Spinal cord (tissue), 10 donors: ENCODE results near the gene EPSTI1. TPM values are rescaled to one million over a fixed set of nuclear protein-coding genes. Genes with fewer than 3 reads are reported as not detected.
"Not testable (repeated sequence)": the region's sequence is repeated elsewhere in the genome, so short reads cannot be mapped to it uniquely, and the experiment has no call there.

Experiments used
- DNase-seq, 6 donors: peaks; one replicate each; pipeline versions ENCODE4 v3.0.0 to v3.0.0-alpha.2; 2013 to 2015; ENCODE audit warnings: low spot score in 6 of 6, low read depth in 4 of 6
- H3K27ac ChIP-seq: one replicate; pipeline ENCODE4 v1.5.1; 2013; ENCODE audit warnings: low read depth, low read length, control low read depth
- H3K27me3 ChIP-seq: one replicate; pipeline ENCODE4 v1.6.1; 2013; ENCODE audit warnings: low read length; ENCODE audit not compliant: control insufficient read depth, insufficient read depth
- H3K36me3 ChIP-seq: one replicate; pipeline ENCODE4 v1.6.1; 2013; ENCODE audit warnings: low read length; ENCODE audit not compliant: control insufficient read depth, insufficient read depth
- H3K4me1 ChIP-seq: one replicate; pipeline ENCODE4 v1.6.1; 2013; ENCODE audit warnings: low read length; ENCODE audit not compliant: control insufficient read depth, insufficient read depth
- H3K4me3 ChIP-seq: one replicate; pipeline ENCODE4 v1.5.1; 2013; ENCODE audit warnings: low read depth, low read length, control low read depth
- H3K9me3 ChIP-seq: one replicate; pipeline ENCODE4 v1.6.1; 2013; ENCODE audit warnings: low read length; ENCODE audit not compliant: control insufficient read depth, insufficient read depth
- WGBS: methylation state at CpG from one replicate; pipeline ENCODE4 v1.1.5; 2013; ENCODE audit warnings: missing lambda C conversion rate; ENCODE audit not compliant: insufficient coverage; 5-methylcytosine and 5-hydroxymethylcytosine counted together
- long read RNA-seq, 4 donors: transcript quantifications; one replicate each; lab custom pipeline, GENCODE V29; 2026
- polyA plus RNA-seq, 2 donors: library from polyadenylated mRNA; unstranded; fragments of 120-200 nt; gene quantifications; one replicate each; pipeline ENCODE4 v1.2.1, GENCODE V29; 2013; ENCODE audit not compliant: insufficient read length in 2 of 2
- total RNA-seq, 2 donors: library from RNA; depleted of rRNA in 1 of 2; stranded (reverse); fragments of 120-200 nt in 1 of 2; fragments of >200 nt in 1 of 2; gene quantifications; one replicate each; pipeline versions ENCODE4 v1.2.3 to v1.2.4, GENCODE V29; 2013 to 2014
- donor health status: healthy.

Gene EPSTI1
- total RNA-seq (10 to 100 TPM in 1 of 2 donors, 1 to 10 TPM in 1; 4.6 to 16.0 TPM), polyA plus RNA-seq (1 to 10 TPM; 3.8 to 4.5 TPM)
- long read RNA-seq, donor 1, partial matches to known transcripts = 0 of 2 reads
- long read RNA-seq, donor 1, other reads (novel, unspliced or antisense) = 0 of 2 reads
- long read RNA-seq, donor 2 = 0 reads
- long read RNA-seq, donor 3 = 0 reads
- long read RNA-seq, donor 4, partial matches to known transcripts = 0 of 1 reads
- long read RNA-seq, donor 4, other reads (novel, unspliced or antisense) = 0 of 1 reads

- DNase-seq = peak in 3 of 6 donors; percentile 44 to 73 (median 52)
- peak within 1 kb of the TSS; percentile 91 for H3K27ac ChIP-seq
- H3K4me3 ChIP-seq = peak within 1 kb of the TSS; percentile 86
- H3K9me3 ChIP-seq = no peaks in the 10 kb centered on the region
- peaks cover 11% of the 10 kb centered on the region for H3K4me1 ChIP-seq
- H3K27me3 ChIP-seq = peaks cover 6% of the 10 kb centered on the region
- H3K36me3 ChIP-seq = no peaks in the 10 kb centered on the region
- WGBS = 2% methylated on average over 37 of the region's 45 CpGs
Observed at GRCh38 chr13:42991898-42992763, at the start of gene EPSTI1. TSS of gene EPSTI1 (minus strand) at chr13:42992241. CDS start at chr13:42992165, 76 bp downstream.

- Histone ChIP-seq H3K4me1 (peaks cover 6% of the 10 kb centered on the region), H3K4me3 (no peak overlapping the region), H3K27ac (no peak overlapping the region), H3K36me3 (peaks cover 6% of the 10 kb centered on the region), H3K9me3 (no peaks in the 10 kb centered on the region), H3K27me3 (no peaks in the 10 kb centered on the region)
- no CpG with 5 or more reads among the region's 1 CpG for WGBS
- no peak for DNase-seq
Observed at GRCh38 chr13:43041369-43041921, 49.4 kb upstream of the EPSTI1 start.

GRCh38 chr13:43040581-43041368 lies 48.7 kb upstream of the EPSTI1 start:
- WGBS = 94% methylated on average over 5 of the region's 13 CpGs
- not testable (repeated sequence) for H3K4me3 ChIP-seq, H3K9me3 ChIP-seq, H3K27me3 ChIP-seq, H3K36me3 ChIP-seq, H3K27ac ChIP-seq, DNase-seq
- peaks cover 12% of the 10 kb centered on the region for H3K4me1 ChIP-seq

- no peak overlapping the region for H3K4me3 ChIP-seq
- DNase-seq = no peak
- H3K4me1 ChIP-seq = peaks cover 12% of the 10 kb centered on the region
- no peak overlapping the region for H3K27ac ChIP-seq
- WGBS = 100% methylated on average over 1 of the region's 2 CpGs
- no peaks in the 10 kb centered on the region for H3K9me3 ChIP-seq
- H3K27me3 ChIP-seq = no peaks in the 10 kb centered on the region
- H3K36me3 ChIP-seq = peaks cover 6% of the 10 kb centered on the region
Observed at GRCh38 chr13:43039966-43040365, 47.9 kb upstream of the EPSTI1 start.

- H3K4me1 ChIP-seq = peaks cover 12% of the 10 kb centered on the region
- peak overlapping the region; percentile 67 for H3K27ac ChIP-seq
- no peak overlapping the region for H3K4me3 ChIP-seq
- H3K36me3 ChIP-seq = peaks cover 6% of the 10 kb centered on the region
- no peaks in the 10 kb centered on the region for H3K9me3 ChIP-seq
- 54% methylated on average over 12 of the region's 14 CpGs for WGBS
- no peaks in the 10 kb centered on the region for H3K27me3 ChIP-seq
- peak in 5 of 6 donors; percentile 12 to 73 (median 31) for DNase-seq
Observed at GRCh38 chr13:43036351-43037250, 44.6 kb upstream of the EPSTI1 start.

- Histone ChIP-seq H3K4me1 (peaks cover 12% of the 10 kb centered on the region), H3K36me3 (peaks cover 6% of the 10 kb centered on the region), H3K4me3 (no peak overlapping the region), H3K27ac (no peak overlapping the region), H3K9me3 (no peaks in the 10 kb centered on the region), H3K27me3 (no peaks in the 10 kb centered on the region)
- WGBS = no CpG with 5 or more reads among the region's 3 CpGs
- DNase-seq = no peak
Observed at GRCh38 chr13:43033038-43033437, 41.0 kb upstream of the EPSTI1 start.

- WGBS = 100% methylated on average over 4 of the region's 4 CpGs
- no peak overlapping the region for H3K4me3 ChIP-seq
- H3K36me3 ChIP-seq = peaks cover 4% of the 10 kb centered on the region
- H3K27me3 ChIP-seq = no peaks in the 10 kb centered on the region
- peaks cover 10% of the 10 kb centered on the region for H3K4me1 ChIP-seq
- H3K27ac ChIP-seq = no peak overlapping the region
- no peaks in the 10 kb centered on the region for H3K9me3 ChIP-seq
- no peak for DNase-seq
Observed at GRCh38 chr13:43031881-43032280, 39.8 kb upstream of the EPSTI1 start.

- Histone ChIP-seq H3K4me3 (no peak overlapping the region), H3K36me3 (no peaks in the 10 kb centered on the region), H3K4me1 (peaks cover 2% of the 10 kb centered on the region), H3K9me3 (no peaks in the 10 kb centered on the region), H3K27me3 (no peaks in the 10 kb centered on the region), H3K27ac (no peak overlapping the region)
- DNase-seq = no peak
- 88% methylated on average over 2 of the region's 4 CpGs for WGBS
Observed at GRCh38 chr13:43030548-43030947, 38.5 kb upstream of the EPSTI1 start.
